ENCODE results near the gene DNAAF9.

Gene DNAAF9

DNA sequence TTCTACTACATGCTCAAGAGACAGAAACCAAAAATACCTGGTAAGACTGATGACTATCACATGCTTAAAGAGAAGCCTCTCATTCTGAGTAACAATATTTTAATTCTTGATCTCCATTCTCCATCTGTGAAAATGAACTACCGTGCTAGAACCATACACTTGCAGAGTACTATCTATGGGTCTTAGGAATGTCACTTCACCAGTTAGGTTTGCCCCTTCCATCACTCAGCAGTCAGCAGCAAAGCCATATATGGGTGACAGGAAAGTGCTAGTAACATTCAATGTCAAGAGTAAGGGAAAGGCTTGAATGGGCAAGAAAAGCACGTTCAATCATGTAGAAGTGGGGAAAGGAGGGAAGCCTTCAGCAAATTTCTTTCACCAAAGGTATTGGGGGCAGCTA lies 2.3 kb downstream of the DNAAF9 start:
- DNase-seq (ENCODE audit: low read depth): no peak
- TF ChIP-seq, protein P1, sequence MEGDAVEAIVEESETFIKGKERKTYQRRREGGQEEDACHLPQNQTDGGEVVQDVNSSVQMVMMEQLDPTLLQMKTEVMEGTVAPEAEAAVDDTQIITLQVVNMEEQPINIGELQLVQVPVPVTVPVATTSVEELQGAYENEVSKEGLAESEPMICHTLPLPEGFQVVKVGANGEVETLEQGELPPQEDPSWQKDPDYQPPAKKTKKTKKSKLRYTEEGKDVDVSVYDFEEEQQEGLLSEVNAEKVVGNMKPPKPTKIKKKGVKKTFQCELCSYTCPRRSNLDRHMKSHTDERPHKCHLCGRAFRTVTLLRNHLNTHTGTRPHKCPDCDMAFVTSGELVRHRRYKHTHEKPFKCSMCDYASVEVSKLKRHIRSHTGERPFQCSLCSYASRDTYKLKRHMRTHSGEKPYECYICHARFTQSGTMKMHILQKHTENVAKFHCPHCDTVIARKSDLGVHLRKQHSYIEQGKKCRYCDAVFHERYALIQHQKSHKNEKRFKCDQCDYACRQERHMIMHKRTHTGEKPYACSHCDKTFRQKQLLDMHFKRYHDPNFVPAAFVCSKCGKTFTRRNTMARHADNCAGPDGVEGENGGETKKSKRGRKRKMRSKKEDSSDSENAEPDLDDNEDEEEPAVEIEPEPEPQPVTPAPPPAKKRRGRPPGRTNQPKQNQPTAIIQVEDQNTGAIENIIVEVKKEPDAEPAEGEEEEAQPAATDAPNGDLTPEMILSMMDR (IDR thresholded peaks at IDR 0.05; ENCODE audit: insufficient read depth, low read depth, low read length, missing control alignments): no peak

DNA sequence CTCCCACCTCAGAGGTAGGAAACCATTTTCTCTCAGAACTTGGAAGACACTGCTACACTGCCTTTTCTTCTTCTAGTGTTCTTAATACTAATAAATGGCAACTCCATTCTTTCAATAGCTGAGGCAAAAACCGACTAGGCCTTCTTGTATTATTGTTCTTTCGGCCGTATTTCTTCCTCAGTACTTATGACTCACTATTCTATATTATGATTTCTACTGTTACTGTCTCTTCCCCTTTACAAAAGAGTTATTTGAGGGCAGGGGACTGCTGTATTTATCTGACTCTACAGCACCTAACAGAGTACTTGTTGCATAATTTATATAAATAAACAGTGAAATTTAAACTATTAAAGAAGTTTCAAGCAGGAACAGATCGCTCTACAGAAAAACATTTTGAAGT lies 3.1 kb downstream of the DNAAF9 start:
- DNase-seq (ENCODE audit: low read depth): no peak
- TF ChIP-seq, protein P1 (IDR thresholded peaks at IDR 0.05; ENCODE audit: insufficient read depth, low read depth, low read length, missing control alignments): no peak
- H3K4me3 ChIP-seq (ENCODE audit: low read depth, low read length): no peak overlapping the region

More for the DNA sequence above, 2.3 kb downstream of the DNAAF9 start:
- H3K4me3 ChIP-seq (ENCODE audit: low read depth, low read length): no peak overlapping the region

DNA sequence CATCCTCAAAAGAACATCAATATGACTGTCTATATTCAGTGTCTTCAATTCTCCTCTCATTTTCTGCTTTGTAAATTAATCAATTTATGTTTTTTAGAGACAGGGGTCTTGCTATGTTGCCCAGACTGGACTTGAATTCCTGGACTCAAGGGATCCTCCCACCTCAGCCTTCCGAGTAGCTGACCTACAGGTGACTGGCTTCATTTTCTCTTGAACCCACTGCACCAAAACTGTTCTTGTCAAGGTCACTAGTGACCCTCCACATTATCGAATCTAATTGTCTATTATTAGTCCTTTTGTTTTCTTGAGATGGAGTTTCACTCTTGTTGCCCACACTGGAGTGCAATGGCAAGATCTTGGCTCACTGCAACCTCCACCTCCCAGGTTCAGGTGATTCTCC lies 3.7 kb downstream of the DNAAF9 start:
- DNase-seq (ENCODE audit: low read depth): no peak
- TF ChIP-seq, protein P1 (IDR thresholded peaks at IDR 0.05; ENCODE audit: insufficient read depth, low read depth, low read length, missing control alignments): no peak
- H3K4me3 ChIP-seq (ENCODE audit: low read depth, low read length): no peak overlapping the region

DNA sequence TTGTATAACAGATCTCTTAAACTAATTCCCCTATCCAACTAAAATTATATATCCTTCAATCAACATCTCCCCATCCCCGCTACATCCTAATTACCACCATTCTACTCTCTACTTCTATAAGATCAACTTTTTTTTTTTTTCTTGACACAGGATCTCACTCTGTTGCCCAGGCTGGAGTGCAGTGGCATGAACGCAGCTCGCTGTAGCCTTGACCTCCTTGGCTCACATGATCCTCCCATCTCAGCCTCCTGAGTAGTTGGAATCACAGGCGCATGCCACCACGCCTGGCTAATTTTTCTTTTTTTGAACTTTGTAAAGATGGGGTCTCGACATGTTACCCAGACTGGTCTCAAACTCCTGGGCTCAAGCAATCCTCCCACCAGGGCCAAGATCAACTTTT lies 5.0 kb downstream of the DNAAF9 start:
- TF ChIP-seq, protein P1 (IDR thresholded peaks at IDR 0.05; ENCODE audit: insufficient read depth, low read depth, low read length, missing control alignments): no peak
- H3K4me3 ChIP-seq (ENCODE audit: low read depth, low read length): no peak overlapping the region

DNA sequence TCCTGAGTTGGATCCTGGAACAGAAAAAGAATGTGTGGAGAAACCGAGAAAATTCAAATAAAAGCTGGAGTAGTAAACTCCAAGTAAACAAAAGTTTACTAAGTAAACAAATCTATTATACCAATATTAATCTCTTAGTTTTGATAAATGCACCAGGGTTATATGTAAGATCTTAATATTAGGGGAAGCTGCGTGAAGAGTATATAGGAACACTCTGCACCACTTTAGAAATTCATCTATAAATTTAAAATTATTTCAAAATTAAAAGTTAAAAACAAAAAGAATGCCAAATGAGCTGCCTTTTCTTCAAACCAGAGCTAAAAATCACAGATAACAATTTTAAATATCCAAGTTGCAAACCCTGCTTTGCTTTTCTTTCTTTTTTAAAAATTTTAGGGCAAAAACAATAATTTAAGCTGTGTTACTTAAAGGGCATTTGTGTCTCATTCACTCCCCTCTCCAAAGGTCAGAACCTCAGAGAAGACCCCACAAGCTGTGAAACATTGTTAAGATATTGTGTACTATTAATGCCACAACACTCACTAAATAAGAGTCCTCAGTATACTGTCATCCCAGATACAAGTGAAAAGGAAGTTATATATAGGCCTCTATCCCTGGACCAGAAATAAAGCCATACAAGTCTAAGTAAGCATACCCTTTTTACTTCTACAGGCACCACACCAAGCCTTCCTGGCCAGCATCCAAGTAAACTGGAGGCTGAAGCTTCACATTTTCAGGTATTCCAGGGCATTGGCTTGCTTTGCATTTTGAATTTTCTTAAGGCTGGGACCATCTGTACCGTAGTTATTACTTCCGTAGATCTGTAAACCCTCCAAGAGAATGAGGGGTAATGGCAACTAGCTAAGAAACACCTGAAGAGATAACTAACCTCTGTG lies 7.0 kb downstream of the DNAAF9 start:
- no peak for DNase-seq (ENCODE audit: low read depth)
- TF ChIP-seq, protein P1 (IDR thresholded peaks at IDR 0.05; ENCODE audit: insufficient read depth, low read depth, low read length, missing control alignments): no peak
- no peak overlapping the region for H3K4me3 ChIP-seq (ENCODE audit: low read depth, low read length)

More for the DNA sequence above, 5.0 kb downstream of the DNAAF9 start:
- DNase-seq (ENCODE audit: low read depth): no peak

DNA sequence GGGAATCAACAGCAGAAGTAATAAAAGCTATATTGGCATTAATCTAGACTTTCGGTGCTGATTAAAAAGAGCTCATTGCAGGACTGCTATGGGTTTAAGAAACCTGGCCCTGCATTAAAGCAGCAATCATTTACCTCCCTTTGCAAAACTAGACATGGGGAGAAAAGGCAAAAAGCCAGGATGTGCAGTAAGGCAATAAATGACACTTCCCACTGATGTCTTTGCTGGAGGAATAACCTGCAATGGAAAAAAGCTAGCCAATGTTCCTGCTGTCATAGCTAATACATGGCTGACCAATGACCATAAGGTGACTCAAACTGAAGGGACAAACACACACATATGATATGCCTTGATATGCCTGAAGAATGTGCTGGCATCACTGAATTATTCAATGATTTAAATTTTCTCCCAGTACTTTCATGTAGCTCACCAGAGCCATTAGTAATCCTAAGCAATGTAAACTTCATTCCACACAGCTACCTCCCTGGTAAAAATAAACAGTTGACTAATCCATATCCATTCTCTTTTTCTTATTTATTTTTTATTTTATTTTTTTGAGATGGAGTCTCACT lies 8.7 kb downstream of the DNAAF9 start:
- TF ChIP-seq, protein P1 (IDR thresholded peaks at IDR 0.05; ENCODE audit: insufficient read depth, low read depth, low read length, missing control alignments): no peak
- DNase-seq (ENCODE audit: low read depth): no peak
- no peak overlapping the region for H3K4me3 ChIP-seq (ENCODE audit: low read depth, low read length)
